Hepatocyte (in vitro differentiated cells): ENCODE data around the gene STMN1.

Experiments
- CTCF ChIP-seq: fragments of 200-600 bp; sonication (generic); IDR thresholded peaks from 2 replicates; pipeline ENCODE4 v1.5.1; 2016; ENCODE audit warnings: antibody characterized with exemption, mild to moderate bottlenecking; ENCODE audit not compliant: poor library complexity
- EZH2 ChIP-seq: fragments of 200-600 bp; sonication (generic); IDR thresholded peaks from 2 replicates; pipeline ENCODE4 v1.6.1; 2016; ENCODE audit warnings: antibody characterized with exemption, mild to moderate bottlenecking, borderline replicate concordance
- EZH2phosphoT487 ChIP-seq: fragments of 200-600 bp; sonication (generic); IDR thresholded peaks from one replicate; pipeline ENCODE4 v1.6.1; 2018; ENCODE audit warnings: antibody characterized with exemption, mild to moderate bottlenecking, low read depth, moderate library complexity; ENCODE audit not compliant: unreplicated experiment, severe bottlenecking

- no peak for TF ChIP-seq CTCF
- TF ChIP-seq EZH2: no peak
- TF ChIP-seq EZH2phosphoT487: no peak
Measured at GRCh38 chr1:25888426-25888987, 17.7 kb downstream of the STMN1 start.
